ENCODE data around the gene ITCH.
"Not testable (repeated sequence)": the region's sequence is repeated elsewhere in the genome, so short reads cannot be mapped to it uniquely, and the experiment has no call there.

The ITCH gene

DNA sequence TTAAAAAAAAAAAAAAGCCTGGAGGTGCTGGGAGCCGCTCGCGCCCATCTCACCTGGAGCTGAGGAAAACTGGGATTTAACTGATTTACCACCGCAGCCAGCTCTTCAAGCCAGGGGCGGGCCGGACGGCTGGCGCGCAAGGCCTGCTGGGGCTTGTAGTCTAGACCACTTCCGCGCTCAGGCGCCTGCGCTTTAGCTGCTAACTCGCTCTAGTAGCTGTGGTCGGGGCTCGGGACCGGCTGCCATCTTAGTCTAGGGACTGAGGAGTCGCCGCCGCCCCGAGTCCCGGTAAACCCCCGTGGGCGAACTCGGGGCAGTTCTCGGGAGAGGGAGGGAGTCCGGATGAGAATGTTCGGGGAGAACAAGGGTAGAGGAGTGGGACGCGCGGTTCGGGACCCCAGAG lies at the start of gene ITCH:
ITCH (plus strand) TSS at position 212 of the 403 bp plus-strand sequence. CDS start 30,539 bp downstream, outside the sequence.
- peak; percentile 93 for DNase-seq

DNA sequence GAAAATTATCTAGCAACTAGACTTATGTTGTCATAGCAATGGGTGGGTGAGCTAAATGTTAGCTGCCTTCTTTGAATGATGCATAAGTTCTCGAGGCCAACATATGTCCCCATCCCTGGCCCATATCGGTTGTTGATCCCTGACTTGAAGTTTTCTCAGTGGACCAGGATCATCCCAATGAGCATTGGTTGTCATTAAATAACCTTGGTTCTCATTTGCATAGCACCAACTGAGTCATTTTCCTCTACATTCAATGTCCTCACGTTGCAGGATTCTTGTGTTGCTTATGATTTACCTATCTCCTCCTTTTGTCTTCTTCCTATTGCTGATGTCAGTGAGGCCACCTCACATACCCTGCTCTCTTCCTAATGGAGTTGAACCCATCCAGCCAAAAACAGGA lies 47.8 kb upstream of the ITCH start:
- no peak for DNase-seq

GRCh38 chr20:34316196-34316814 lies 46.8 kb upstream of the ITCH start:
- no peak for DNase-seq

DNA sequence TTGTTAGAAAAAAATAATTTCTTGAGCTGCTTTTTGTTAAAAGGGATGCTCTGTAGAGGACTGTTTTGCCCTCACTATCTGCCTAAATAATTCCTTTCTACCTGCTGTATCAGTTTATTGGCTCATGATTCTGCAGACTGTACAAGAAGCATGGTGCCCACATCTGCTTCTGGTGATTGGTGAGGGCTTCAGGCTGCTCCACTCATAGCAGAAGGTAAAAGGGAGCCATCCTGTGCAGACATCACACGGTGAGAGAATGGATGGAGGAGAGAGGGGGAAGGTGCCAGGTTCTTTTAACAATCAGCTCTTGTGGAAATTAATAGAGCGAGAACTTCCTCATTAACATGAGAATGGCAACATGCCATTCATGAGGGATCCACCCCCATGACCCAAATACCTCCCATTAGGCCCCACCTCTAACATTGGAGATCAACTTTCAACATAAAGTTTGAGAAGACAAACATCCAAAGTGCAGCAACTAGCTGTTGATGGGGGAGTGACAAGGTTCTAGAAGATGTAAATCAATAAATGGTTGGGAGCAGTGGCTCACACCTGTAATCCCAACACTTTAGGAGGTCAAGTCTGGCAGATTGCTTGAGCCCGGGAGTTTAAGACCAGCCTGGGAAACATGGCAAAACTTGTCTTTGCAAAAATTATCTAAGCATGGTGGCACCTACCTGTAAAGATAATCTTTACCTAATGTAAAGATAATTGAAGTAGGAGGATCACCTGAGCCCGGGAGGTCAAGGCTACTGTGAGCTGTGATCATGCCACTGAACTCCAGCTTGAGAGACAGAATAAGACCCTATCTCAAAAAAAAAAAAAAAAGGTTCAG lies 44.2 kb upstream of the ITCH start:
- DNase-seq: no peak

DNA sequence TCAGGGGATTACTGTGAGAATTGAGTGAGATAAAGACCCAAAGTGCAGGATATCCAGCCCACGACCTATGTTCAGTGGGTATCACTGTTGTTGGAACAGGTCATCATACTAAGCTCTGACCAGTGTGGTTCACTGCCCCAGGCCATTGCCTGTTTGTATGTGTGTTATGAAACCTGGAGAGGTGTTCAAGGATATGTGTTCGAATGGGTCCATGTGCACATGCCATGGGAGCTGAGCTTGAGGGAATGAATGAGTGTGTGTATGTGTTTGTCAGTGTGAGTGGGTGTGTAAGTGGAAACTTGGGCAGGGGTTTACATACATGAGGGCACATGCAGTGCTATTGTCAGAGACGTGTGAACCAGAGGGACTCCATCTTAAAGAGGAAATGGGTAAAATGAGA lies 42.2 kb upstream of the ITCH start:
- DNase-seq: no peak

DNA sequence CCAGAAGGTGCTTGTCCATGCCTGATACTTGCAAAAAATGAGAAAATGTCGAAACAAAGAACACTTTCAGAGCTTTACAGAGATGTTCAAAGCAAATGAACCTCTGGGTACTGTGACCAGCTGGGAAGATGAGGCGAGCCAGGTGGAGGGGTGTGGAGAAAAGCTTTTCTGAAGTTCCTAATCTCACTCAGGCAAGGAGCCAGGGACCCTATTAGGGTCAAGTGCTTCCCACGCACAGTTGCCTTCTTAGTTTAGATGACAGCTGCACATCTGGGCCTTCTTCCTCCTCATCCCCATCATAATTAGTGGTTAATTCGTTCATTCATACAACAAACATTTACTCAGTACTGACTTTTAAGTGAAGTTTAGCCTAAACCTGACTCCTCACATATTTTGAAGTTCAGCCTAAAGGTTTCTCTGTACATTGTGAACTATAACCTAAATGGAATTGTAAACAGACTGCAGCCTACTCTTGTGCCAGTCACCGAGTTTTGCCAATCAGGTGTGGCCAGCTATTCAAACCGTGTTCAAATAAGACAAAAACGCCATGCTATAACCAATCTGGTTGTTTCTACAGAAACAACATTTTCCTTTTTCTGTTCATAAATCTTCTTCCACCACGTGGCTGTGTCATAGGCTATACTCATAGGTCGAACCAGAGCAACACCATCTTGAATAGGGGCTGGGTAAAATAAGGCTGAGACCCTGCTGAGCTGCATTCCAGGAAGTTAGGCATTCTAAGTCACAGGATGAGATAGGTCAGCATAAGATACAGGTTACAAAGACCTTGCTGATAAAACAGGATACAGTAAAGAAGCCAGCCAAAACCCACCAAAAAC lies 40.6 kb upstream of the ITCH start:
- DNase-seq: no peak

GRCh38 chr20:34324541-34324940 lies 38.5 kb upstream of the ITCH start:
- no peak for DNase-seq

DNA sequence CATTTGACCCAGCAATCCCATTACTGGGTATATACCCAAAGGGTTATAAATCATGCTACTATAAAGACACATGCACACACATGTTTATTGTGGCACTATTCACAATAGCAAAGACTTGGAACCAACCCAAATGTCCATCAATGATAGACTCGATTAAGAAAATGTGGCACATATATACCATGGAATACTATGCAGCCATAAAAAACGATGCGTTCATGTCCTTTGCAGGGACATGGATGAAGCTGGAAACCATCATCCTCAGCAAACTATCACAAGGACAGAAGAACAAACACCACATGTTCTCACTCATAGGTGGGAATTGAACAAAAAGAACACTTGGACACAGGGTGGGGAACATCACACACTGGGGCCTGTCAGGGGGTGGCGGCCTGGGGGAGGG lies 34.9 kb upstream of the ITCH start:
- DNase-seq: not testable (repeated sequence)

DNA sequence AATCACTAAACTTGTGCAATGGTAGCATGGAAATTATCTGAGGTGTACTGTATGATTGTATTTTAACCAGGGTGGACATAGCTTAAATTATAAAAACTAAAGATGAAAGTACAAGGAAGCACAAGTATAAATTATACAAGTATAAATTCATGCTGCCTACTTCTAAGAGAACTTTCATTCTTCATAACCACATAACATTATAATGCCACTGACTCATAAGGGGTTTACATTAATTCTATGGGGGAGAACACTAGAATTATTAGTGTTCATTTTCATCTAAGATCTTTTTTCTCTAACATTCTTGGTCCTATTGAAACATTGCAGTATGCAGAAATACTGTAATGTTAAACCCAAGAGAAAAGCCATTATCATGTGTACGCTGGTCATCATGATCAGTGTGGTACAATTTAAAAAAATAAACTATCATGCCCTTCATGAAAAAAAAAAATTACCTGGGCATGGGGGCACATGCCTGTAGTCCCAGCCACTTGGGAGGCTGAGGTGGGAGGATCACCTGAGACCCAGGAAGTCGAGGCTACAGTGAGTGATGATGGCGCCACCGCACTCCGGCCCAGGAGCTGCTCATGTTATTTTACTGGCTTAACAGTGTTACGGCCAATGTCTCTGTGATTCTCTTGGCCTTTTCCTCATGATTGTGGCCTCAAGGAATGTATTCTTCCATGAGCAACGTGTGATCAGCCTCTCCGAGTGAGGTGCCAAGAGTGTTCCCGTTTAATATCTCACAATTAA lies 34.0 kb upstream of the ITCH start:
- no peak for DNase-seq

- DNase-seq: not testable (repeated sequence)
Measured at GRCh38 chr20:34330861-34331544, 32.1 kb upstream of the ITCH start.

- DNase-seq: no peak
Measured at GRCh38 chr20:34331838-34332237, 31.2 kb upstream of the ITCH start.

GRCh38 chr20:34332262-34332920 lies 30.7 kb upstream of the ITCH start:
- DNase-seq: no peak

DNA sequence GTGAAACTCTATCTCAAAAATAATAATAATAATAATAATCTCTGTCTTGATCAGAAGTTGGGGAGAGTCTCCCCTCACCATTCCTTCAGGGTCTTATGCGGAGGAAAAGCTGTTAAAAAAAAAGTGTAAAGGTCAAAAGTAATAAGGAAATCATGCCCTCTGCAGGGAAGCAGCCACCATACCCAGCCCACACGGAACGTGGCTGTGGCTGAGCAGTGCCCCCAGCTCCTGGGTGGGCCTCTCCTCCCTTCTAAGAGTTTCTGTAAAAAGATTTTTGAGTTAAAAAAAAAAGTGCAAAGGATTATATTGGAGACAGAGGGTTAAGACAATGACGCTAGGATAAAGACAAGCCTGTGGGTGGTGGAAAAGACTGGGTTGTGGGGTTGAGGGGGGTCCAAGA lies 29.3 kb upstream of the ITCH start:
- DNase-seq: no peak

DNA sequence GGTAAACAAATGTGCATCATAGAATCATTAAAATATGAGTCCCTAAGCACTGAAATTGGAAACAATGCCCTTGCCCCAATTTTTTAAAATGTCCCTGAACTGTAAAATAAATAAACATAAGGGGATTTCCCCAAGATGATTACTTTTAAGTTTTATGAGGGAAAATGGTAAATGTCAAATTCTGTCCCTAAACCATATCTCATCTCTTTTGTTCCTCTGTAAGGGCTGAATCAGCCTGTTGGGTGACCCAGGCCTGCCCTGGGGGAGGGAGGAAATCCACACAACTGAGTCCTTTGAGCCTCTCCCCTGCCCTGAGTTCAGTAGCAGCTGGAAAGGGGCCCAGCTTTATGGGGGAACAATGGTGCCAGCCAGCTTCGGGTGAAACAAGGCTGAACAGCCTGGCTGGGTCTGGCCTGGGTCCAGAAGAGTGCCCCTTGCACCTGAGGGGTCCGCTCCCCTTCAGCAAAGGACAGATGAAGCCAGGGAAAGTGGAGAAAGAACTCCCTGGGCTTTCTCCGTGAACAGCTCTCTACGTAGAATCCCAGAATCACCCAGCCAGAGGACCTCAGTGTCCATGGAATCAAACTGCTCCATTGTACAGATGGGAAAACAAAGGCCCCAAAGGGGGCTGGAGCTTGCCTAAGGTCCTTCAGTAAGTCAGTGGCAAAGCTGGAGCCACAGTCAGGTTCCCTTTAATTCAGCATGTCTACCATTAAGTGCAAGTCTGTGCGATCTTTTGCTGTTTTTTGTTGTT lies 28.2 kb upstream of the ITCH start:
- no peak for DNase-seq

- DNase-seq: no peak
Measured at GRCh38 chr20:34337544-34337943, 25.5 kb upstream of the ITCH start.

DNA sequence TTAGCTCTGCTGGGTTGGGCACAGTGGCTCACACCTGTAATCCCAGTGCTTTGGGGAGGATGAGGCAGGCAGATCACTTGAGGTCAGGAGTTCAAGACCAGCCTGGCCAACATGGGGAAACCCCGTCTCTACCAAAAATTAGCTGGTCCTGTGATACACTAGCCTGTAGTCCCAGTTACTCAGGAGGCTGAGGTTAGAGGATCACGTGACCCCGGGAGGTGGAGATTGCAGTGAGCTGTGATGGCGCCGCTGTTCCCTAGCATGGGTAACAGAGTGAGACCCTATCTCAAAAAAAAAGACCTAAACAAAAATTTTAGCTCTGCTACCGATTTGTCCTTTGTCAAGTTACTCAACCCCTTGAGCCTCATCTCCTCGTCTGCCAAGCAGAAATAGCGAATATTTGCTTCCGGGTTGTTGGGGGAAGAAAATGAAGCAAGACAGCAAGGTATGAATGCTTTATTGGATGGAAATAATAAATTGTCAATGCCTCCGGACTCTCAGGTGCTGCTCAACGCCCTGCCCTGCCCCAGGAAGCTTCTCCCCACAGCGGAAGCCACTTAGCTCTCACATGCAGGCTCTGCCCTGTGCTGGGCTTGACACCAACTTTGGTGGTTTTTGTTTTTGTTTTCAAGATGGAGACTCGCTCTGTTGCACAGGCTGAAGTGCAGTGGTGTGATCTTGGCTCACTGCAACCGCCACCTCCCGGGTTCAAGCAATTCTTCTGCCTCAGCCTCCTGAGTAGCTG lies 24.9 kb upstream of the ITCH start:
- no peak for DNase-seq

DNA sequence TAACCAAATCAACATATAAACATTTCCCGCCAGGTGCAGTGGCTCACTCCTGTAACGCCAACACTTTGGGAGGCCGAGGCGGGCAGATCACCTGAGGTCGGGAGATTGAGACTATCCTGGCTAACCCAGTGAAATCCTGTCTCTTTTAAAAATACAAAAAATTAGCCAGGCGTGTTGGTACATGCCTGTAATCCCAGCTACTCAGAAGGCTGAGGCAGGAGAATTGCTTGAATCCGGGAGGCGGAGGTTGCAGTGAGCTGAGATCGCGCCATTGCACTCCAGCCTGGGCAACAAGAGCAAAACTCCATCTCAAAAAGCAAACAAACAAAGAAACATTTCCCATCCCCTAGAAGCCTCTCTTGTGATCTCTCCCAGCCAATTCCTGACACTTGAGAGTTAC lies 22.3 kb upstream of the ITCH start:
- DNase-seq: not testable (repeated sequence)

DNA sequence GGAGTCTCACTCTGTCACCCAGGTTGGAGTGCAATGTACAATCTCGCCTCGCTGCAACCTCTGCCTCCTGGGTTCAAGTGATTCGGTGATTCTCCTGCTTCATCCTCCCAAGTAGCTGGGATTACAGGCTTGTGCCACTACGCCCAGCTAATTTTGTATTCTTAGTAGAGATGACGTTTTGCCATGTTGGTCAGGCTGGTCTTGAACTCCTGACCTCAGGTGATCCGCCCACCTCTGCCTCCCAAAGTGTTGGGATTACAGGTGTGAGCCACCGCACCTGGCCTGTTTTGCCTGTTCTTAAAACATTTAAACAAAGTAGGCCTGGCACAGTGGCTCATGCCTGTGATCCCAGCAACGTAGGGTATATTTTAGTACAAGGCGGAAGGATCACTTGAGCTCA lies 21.9 kb upstream of the ITCH start:
- not testable (repeated sequence) for DNase-seq

- DNase-seq: no peak
Measured at GRCh38 chr20:34343458-34344211, 19.4 kb upstream of the ITCH start.
